Fibroblast of lung (primary cell): Measurements from ENCODE around the gene DOCK4. TPM values are rescaled to one million over a fixed set of nuclear protein-coding genes. Genes with fewer than 3 reads are reported as not detected.

Source experiments
- DNase-seq, 2 donors: peaks; one replicate each; pipeline versions ENCODE4 v3.0.0 to v3.0.0-alpha.2; 2010; ENCODE audit warnings: low read depth in 2 of 2
- H2AFZ ChIP-seq: 2 replicates; pipeline ENCODE4 v1.5.1; 2012; ENCODE audit warnings: low read length, control low read depth, inconsistent platforms
- H3K27ac ChIP-seq: 2 replicates; pipeline ENCODE4 v1.5.1; 2011; ENCODE audit warnings: low read length, control low read depth; ENCODE audit not compliant: insufficient read depth
- H3K27me3 ChIP-seq: 2 replicates; pipeline ENCODE4 v1.5.1; 2011; ENCODE audit warnings: mild to moderate bottlenecking, low read length; ENCODE audit not compliant: control insufficient read depth, insufficient read depth
- H3K36me3 ChIP-seq: 2 replicates; pipeline ENCODE4 v1.5.1; 2011; ENCODE audit warnings: low read length; ENCODE audit not compliant: control insufficient read depth, insufficient read depth
- H3K4me1 ChIP-seq: 2 replicates; pipeline ENCODE4 v1.5.1; 2011; ENCODE audit warnings: low read length; ENCODE audit not compliant: control insufficient read depth, insufficient read depth; ENCODE audit errors: extremely low read depth
- H3K4me2 ChIP-seq: 2 replicates; pipeline ENCODE4 v1.5.1; 2011; ENCODE audit warnings: low read length, control low read depth; ENCODE audit not compliant: insufficient read depth; ENCODE audit errors: extremely low read depth
- H3K4me3 ChIP-seq, 4 experiments: fragments of 200-600 bp in 1 of 4; sonication (generic) in 1 of 4; replicated peaks in 1 of 4; 2 replicates each; pipeline ENCODE4 v1.5.1; 2011 to 2016; ENCODE audit warnings: low read length in 4 of 4, low read depth in 3 of 4, mild to moderate bottlenecking in 3 of 4, control low read depth in 2 of 4, inconsistent platforms in 1 of 4, mixed read lengths in 1 of 4; ENCODE audit not compliant: insufficient read depth in 1 of 4; ENCODE audit errors: control extremely low read depth in 1 of 4
- H3K79me2 ChIP-seq: 2 replicates; pipeline ENCODE4 v1.5.1; 2012; ENCODE audit warnings: mild to moderate bottlenecking, low read length, inconsistent platforms; ENCODE audit not compliant: control insufficient read depth, insufficient read depth
- H3K9ac ChIP-seq: 2 replicates; pipeline ENCODE4 v1.5.1; 2011; ENCODE audit warnings: mild to moderate bottlenecking, low read length, control low read depth; ENCODE audit not compliant: insufficient read depth
- H3K9me3 ChIP-seq: 2 replicates; pipeline ENCODE4 v1.5.1; 2012; ENCODE audit warnings: low read depth, low read length; ENCODE audit not compliant: control insufficient read depth, insufficient read depth
- H4K20me1 ChIP-seq: 2 replicates; pipeline ENCODE4 v1.5.1; 2011; ENCODE audit warnings: low read length; ENCODE audit not compliant: control insufficient read depth, insufficient read depth; ENCODE audit errors: extremely low read depth
- CTCF ChIP-seq, 2 donors: IDR thresholded peaks in 1 of 2; conservative IDR thresholded peaks in 1 of 2; 1 replicate in 1 of 2; 2 replicates in 1 of 2; pipeline ENCODE4 v1.5.1; 2011 to 2012; ENCODE audit warnings: low read length in 2 of 2, control low read depth in 1 of 2, inconsistent platforms in 1 of 2, low read depth in 1 of 2, mild to moderate bottlenecking in 1 of 2
- EZH2 ChIP-seq: IDR thresholded peaks from 2 replicates; pipeline ENCODE4 v1.5.1; 2012; ENCODE audit warnings: low read length, control low read depth, mild to moderate bottlenecking; ENCODE audit errors: missing control alignments
- polyA plus RNA-seq, 2 donors: library from polyadenylated mRNA; depleted of rRNA in 1 of 2; stranded (reverse) in 1 of 2; unstranded in 1 of 2; fragments of >200 nt; gene quantifications; 2 replicates each; pipeline ENCODE4 v1.2.1, GENCODE V29; 2011 to 2012; ENCODE audit warnings: missing spikeins in 1 of 2
- total RNA-seq: library from RNA; depleted of rRNA; stranded (reverse); fragments of >200 nt; gene quantifications from 2 replicates; pipeline ENCODE4 v1.2.1, GENCODE V29; 2014

DOCK4 gene
- total and polyA plus RNA-seq, 2 donors (not counting 1 experiment from before 2014, with no cell fraction given), result 20.8 to 39.3 TPM

GRCh38 chr7:111784296-111784695 is 421.9 kb downstream of the DOCK4 start:
- no peak overlapping the region for H3K27ac ChIP-seq
- no peak for DNase-seq
- TF ChIP-seq CTCF (conservative IDR thresholded peaks at IDR 0.05 in 1 of 2, IDR thresholded peaks at IDR 0.05 in 1 of 2; ENCODE audit: low read depth in 1 of 2, low read length in 2 of 2), result no peak
- TF ChIP-seq EZH2, result no peak

GRCh38 chr7:111783854-111784253 is 422.3 kb downstream of the DOCK4 start:
- H3K36me3 ChIP-seq, result no peaks in the 10 kb centered on the region
- H2AFZ ChIP-seq, result no peak overlapping the region
- DNase-seq, result no peak
- H3K4me3 ChIP-seq, result no peak overlapping the region
- no peaks in the 10 kb centered on the region for H3K79me2 ChIP-seq
- H3K4me1 ChIP-seq, result no peaks in the 10 kb centered on the region
- TF ChIP-seq CTCF (conservative IDR thresholded peaks at IDR 0.05 in 1 of 2, IDR thresholded peaks at IDR 0.05 in 1 of 2; ENCODE audit: low read depth in 1 of 2, low read length in 2 of 2) (no peak), EZH2 (no peak)
- H3K27me3 ChIP-seq, result no peaks in the 10 kb centered on the region
- H3K9me3 ChIP-seq, result no peaks in the 10 kb centered on the region
- no peak overlapping the region for H3K27ac ChIP-seq
- no peak overlapping the region for H3K9ac ChIP-seq
- no peaks in the 10 kb centered on the region for H4K20me1 ChIP-seq
- no peak overlapping the region for H3K4me2 ChIP-seq

More at GRCh38 chr7:111784296-111784695, 421.9 kb downstream of the DOCK4 start:
- Histone ChIP-seq H3K4me2 (no peak overlapping the region), H3K27me3 (no peaks in the 10 kb centered on the region), H3K4me1 (no peaks in the 10 kb centered on the region), H2AFZ (no peak overlapping the region), H3K9ac (no peak overlapping the region), H4K20me1 (no peaks in the 10 kb centered on the region), H3K9me3 (no peaks in the 10 kb centered on the region), H3K36me3 (no peaks in the 10 kb centered on the region), H3K79me2 (no peaks in the 10 kb centered on the region), H3K4me3 (no peak overlapping the region)

GRCh38 chr7:111780527-111780926 is 425.7 kb downstream of the DOCK4 start:
- Histone ChIP-seq H3K27me3 (no peaks in the 10 kb centered on the region), H3K4me2 (no peak overlapping the region), H3K4me3 (no peak overlapping the region), H3K9ac (no peak overlapping the region), H3K9me3 (no peaks in the 10 kb centered on the region), H3K4me1 (no peaks in the 10 kb centered on the region), H3K36me3 (no peaks in the 10 kb centered on the region), H3K27ac (no peak overlapping the region), H4K20me1 (no peaks in the 10 kb centered on the region), H2AFZ (no peak overlapping the region), H3K79me2 (no peaks in the 10 kb centered on the region)
- DNase-seq, result no peak
- no peak for TF ChIP-seq CTCF (conservative IDR thresholded peaks at IDR 0.05 in 1 of 2, IDR thresholded peaks at IDR 0.05 in 1 of 2; ENCODE audit: low read depth in 1 of 2, low read length in 2 of 2)
- no peak for TF ChIP-seq EZH2
